GM21367 (cell line): Measurements from ENCODE around the gene LRG1.

Source experiments
- ATAC-seq: cut with Tn5 transposase; IDR thresholded peaks from one replicate; pipeline ENCODE4 v1.9.1; 2021; ENCODE audit not compliant: unreplicated experiment

Gene LRG1

DNA sequence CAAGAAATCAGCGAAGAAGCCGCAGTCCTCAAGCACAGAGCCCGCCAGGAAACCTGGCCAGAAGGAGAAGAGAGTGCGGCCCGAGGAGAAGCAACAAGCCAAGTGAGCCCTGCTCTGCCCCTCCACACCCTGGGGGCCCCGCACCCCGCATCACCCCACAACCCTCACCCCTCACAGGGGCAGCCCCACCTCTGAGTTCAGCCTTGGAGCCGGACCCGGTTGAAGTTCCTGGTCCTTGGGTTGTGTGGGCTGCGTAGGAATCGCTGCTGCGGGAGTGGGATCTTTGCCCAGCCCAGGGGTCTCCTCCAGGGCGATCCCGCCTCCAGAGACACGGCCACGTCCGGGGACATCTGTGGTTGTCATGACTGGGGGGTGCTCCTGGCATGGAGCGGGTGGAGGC, 43.5 kb downstream of the LRG1 start:
- no peak for ATAC-seq

DNA sequence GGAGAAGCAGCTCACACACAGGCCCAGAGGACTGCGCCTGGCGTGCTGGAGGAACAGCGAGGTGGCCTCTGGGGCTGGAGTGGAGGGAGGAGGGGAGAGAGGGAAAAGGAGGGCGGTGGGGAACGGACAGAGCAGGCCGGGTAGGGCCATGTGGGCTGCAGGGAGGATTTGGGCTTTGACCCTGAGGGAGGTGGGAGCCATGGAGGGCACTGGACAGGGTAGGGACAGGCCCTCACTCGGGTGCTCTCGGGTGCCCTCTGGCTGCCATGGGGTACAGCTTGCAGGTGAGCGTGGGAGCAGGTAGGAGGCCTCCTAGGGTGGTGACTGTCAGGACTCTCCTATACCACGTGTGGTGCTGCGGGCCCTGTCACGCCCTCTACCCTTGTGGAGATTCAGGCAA, 44.4 kb downstream of the LRG1 start:
- no peak for ATAC-seq

DNA sequence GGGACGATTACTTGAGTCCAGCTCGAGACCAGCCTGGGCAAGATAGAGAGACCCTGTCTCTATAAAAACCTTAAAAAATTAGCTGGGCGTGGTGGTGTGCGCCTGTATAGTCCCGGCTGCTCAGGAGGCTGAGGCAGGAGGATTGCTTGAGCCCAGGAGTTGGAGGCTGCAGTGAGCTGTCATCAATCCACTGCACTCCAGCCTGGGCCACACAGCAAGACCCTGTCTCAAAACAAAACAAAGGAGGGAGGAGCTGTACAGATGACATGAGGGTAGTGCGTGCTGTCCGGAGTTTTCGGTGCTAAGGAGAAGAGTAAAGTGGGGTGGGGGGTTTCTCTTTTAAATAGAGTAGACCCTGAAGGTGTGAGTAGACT, 45.2 kb downstream of the LRG1 start:
- ATAC-seq = no peak

DNA sequence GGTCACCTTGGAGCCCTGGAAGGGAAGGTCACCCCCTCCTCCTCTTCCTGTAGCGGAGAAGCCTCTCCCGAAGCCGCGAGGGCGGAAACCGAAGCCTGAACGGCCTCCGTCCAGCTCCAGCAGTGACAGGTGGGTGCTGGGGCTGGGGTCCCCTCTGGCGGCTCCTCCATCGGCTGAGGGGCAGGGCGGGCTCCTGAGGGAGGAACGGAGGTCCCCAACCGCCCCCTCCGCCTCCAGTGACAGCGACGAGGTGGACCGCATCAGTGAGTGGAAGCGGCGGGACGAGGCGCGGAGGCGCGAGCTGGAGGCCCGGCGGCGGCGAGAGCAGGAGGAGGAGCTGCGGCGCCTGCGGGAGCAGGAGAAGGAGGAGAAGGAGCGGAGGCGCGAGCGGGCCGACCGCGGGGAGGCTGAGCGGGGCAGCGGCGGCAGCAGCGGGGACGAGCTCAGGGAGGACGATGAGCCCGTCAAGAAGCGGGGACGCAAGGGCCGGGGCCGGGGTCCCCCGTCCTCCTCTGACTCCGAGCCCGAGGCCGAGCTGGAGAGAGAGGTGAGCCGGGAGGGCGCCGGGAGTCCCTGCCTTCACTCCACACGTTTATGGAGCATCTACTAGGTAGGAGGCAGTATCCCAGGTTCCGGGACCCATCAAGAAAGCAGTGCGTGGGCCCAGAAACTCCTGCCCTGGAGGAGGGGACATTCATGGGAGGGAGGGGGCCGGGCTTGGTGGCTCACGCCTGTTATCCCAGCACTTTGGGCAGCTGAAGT, 45.7 kb downstream of the LRG1 start:
- ATAC-seq = no peak

DNA sequence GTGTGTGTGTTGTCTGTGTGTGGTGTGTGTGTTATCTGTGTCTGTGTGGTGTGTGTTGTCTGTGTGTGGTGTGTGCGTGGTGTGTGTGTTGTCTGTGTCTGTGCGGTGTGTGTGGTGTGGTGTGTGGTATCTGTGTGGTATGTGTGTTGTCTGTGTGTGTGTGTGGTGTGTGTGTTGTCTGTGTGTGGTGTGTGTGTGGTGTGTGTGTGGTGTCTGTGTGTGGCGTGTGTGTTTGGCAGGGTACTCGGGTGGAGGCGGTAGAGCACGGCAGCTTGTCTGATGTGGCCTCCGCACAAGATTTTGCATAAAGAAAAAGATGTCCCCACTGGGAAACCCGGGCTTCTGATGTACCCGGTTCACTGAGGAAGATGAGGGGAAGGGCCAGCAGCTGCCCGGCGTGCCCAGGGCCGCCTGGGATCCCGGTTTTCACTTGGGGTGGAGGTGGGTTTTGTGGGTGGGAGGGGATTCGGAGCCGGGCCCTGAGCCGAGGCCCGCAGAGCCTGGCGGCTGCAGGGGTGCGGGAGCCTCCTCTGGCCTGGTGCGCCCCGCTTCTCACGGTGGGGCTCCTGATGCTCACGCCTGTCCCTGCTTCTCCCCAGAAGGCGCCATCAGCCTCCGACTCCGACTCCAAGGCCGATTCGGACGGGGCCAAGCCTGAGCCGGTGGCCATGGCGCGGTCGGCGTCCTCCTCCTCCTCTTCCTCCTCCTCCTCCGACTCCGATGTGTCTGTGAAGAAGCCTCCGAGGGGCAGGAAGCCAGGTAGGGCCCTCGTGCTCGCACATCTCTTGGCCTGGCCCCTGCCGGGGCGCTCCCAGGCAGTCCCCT, 46.5 kb downstream of the LRG1 start:
- no peak for ATAC-seq

DNA sequence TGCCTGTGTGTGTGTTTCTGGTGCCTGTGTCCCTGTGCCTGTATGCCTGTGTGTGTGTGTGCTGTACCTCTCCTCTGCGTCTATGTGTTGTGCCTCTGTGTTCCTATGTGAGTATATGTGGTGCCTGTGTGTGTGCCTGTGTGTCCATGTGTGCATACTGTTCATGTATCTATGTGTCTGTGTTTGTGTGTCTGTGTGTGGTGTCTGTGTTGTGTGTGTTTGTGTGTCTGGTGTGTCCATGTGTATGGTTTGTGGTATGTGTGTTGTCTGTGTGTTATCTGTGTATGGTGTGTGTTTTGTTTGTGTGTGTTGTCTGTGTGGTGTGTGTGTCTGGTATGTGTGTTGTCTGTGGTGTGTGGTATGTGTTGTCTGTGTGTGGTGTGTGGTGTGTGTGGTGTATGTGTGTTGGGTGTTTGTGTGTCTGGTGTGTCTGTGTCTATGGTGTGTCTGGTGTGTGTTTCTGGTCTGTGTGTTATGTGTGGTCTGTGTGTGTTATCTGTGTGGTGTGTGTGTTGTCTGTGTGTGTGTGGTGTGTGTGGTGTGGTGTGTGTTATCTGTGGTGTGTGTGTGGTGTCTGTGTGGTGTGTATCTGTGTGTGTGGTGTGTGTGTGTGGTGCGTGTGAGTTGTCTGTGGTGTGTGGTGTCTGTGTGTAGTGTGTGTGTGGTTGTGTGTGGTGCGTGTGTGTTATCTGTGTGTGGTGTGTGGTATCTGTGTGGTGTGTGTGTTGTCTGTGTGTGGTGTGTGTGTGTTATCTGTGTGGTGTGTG, 47.3 kb downstream of the LRG1 start:
- ATAC-seq = no peak

DNA sequence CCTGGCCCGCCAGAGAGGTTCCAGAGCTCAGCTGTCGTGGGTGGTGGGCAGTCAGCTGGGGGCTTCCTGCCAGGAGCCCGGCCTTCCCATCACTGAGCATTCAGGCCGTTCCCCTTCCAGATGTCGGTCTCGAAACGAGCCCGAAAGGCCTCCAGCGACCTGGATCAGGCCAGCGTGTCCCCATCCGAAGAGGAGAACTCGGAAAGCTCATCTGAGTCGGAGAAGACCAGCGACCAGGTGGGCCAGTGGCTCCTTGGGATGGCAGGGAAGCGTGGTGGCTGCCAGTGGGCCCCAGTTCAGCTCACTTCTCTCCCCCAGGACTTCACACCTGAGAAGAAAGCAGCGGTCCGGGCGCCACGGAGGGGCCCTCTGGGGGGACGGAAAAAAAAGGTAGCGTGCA, 48.4 kb downstream of the LRG1 start:
- no peak for ATAC-seq

DNA sequence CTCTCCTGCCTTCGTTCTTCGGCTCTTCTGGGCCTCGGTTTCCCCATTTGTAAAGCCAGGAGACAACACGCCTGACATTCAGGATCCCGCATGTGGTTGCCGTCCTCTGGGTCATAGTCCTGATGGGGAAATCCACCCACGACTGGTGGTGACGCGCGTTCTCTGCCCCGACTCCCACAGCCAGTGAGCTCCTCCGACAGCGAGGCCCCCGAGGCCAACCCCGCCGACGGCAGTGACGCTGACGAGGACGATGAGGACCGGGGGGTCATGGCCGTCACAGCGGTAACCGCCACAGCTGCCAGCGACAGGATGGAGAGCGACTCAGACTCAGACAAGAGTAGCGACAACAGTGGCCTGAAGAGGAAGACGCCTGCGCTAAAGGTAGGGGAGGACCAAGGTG, 51.3 kb downstream of the LRG1 start:
- no peak for ATAC-seq

DNA sequence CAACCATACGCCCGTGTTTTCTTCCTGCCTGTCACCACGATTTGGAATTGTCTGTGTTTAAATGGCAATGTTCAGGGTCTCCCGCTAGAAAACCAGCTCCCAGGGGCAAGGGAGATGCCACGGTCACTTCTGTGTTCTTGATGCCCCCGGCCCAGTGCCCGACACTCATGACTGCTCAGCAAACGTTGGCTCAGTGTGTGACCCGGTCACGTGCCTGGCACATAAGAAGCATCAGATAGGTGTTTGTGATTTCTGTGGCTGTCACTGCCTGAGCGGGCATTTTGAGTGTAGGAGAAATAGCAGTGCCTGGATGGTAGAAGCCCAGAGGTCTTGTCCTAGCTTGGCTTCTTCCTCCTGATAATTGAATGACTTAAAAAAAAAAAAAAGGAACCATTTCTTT, 52.3 kb downstream of the LRG1 start:
- no peak for ATAC-seq
